ENCODE measurements around the gene FNIP1. TPM values are rescaled to one million over a fixed set of nuclear protein-coding genes. Genes with fewer than 3 reads are reported as not detected.
"Not testable (repeated sequence)": the region's sequence is repeated elsewhere in the genome, so short reads cannot be mapped to it uniquely, and the experiment has no call there.

FNIP1 gene
- total RNA-seq, 1 donor from 2014 or later, result 28.5 TPM

DNA sequence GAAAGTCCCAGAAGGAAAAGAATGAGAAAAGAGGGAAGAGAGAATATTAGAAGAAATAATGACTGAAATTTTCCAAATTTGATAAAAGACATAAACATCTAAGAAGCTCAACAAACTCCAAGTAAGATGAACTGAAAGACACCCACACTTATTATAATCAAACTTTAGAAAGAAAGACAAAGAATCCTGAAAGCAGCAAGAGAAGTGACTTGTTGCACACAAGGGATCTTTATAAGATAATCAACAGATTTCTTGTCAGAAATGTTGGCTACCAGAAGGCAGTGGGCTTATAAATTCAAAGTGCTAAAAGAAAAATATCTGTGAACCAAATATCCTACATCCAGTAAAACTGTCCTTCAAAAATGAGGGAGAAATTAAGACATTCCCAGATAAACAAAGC, 49.0 kb upstream of the FNIP1 start:
- Histone ChIP-seq H3K9me3 (ENCODE audit: insufficient read depth, low read depth, low read length) (peaks cover 3% of the 10 kb centered on the region), H3K79me2 (ENCODE audit: insufficient read depth, low read length) (no peaks in the 10 kb centered on the region), H4K20me1 (ENCODE audit: insufficient read depth, low read length) (no peaks in the 10 kb centered on the region), H3K9ac (ENCODE audit: low read length) (no peak overlapping the region), H2AFZ (ENCODE audit: low read depth, low read length) (no peak overlapping the region), H3K4me3 (ENCODE audit: insufficient read depth, low read depth, low read length) (no peak overlapping the region), H3K4me1 (ENCODE audit: insufficient read depth, low read length) (no peaks in the 10 kb centered on the region), H3K27me3 (ENCODE audit: insufficient read depth, low read length) (no peaks in the 10 kb centered on the region), H3K36me3 (ENCODE audit: insufficient read depth, low read length) (no peaks in the 10 kb centered on the region), H3K27ac (ENCODE audit: low read depth, low read length) (no peak overlapping the region), H3K4me2 (ENCODE audit: low read length) (no peak overlapping the region)
- Mint-ChIP-seq H3K9me3 (ENCODE audit: unreplicated experiment) (peaks cover 40% of the 10 kb centered on the region), H3K27me3 (ENCODE audit: low read depth, unreplicated experiment) (no peaks in the 10 kb centered on the region), H3K4me3 (ENCODE audit: unreplicated experiment) (no peak overlapping the region), H3K27ac (ENCODE audit: unreplicated experiment) (no peak overlapping the region), H3K36me3 (ENCODE audit: low read depth, unreplicated experiment) (no peaks in the 10 kb centered on the region), H3K4me1 (ENCODE audit: low read depth, unreplicated experiment) (no peaks in the 10 kb centered on the region)
- TF ChIP-seq EZH2 (IDR thresholded peaks at IDR 0.05; ENCODE audit: insufficient read depth, low read length) (no peak), CTCF (IDR thresholded peaks at IDR 0.05; ENCODE audit: insufficient read depth, low read depth, low read length) (no peak)
- DNase-seq (ENCODE audit: low read depth) (no peak), FAIRE-seq (no peak)

- H3K27ac Mint-ChIP-seq (ENCODE audit: unreplicated experiment); H3K9ac ChIP-seq (ENCODE audit: low read length); H2AFZ ChIP-seq (ENCODE audit: low read depth, low read length); H3K4me3 ChIP-seq (ENCODE audit: insufficient read depth, low read depth, low read length); DNase-seq (ENCODE audit: low read depth); H3K79me2 ChIP-seq (ENCODE audit: insufficient read depth, low read length); H3K27ac ChIP-seq (ENCODE audit: low read depth, low read length); H3K4me1 ChIP-seq (ENCODE audit: insufficient read depth, low read length); H3K4me3 Mint-ChIP-seq (ENCODE audit: unreplicated experiment); H3K36me3 Mint-ChIP-seq (ENCODE audit: low read depth, unreplicated experiment); H3K27me3 ChIP-seq (ENCODE audit: insufficient read depth, low read length); H3K27me3 Mint-ChIP-seq (ENCODE audit: low read depth, unreplicated experiment); H3K9me3 ChIP-seq (ENCODE audit: insufficient read depth, low read depth, low read length); H4K20me1 ChIP-seq (ENCODE audit: insufficient read depth, low read length); H3K4me2 ChIP-seq (ENCODE audit: low read length); H3K36me3 ChIP-seq (ENCODE audit: insufficient read depth, low read length); FAIRE-seq; H3K4me1 Mint-ChIP-seq (ENCODE audit: low read depth, unreplicated experiment): not testable (repeated sequence)
- peaks cover 33% of the 10 kb centered on the region for H3K9me3 Mint-ChIP-seq (ENCODE audit: unreplicated experiment)
Observed at GRCh38 chr5:131842971-131843370, 46.2 kb upstream of the FNIP1 start.

DNA sequence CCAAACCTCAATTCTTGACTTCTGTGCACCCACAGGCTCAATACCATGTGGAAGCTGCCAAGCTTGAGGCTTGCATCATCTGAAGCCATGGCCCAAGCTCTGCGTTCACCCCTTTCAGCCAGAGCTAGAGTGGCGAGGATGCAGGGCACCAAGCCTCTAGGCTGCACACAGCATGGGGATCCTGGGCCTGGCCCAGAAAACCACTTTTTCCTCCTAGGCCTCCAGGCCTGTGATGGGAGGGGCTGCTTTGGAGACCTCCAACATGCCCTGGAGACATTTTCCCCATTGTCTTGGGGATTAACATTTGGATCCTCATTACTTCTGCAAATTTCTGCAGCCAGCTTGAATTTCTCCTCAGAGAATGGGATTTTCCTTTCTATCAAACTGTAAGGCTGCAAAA, 35.9 kb upstream of the FNIP1 start:
- H3K4me2 ChIP-seq (ENCODE audit: low read length), result not testable (repeated sequence)

More for the DNA sequence above, 35.9 kb upstream of the FNIP1 start:
- not testable (repeated sequence) for H3K4me3 Mint-ChIP-seq (ENCODE audit: unreplicated experiment); H4K20me1 ChIP-seq (ENCODE audit: insufficient read depth, low read length); H3K36me3 Mint-ChIP-seq (ENCODE audit: low read depth, unreplicated experiment); H3K4me3 ChIP-seq (ENCODE audit: insufficient read depth, low read depth, low read length); H3K9ac ChIP-seq (ENCODE audit: low read length); FAIRE-seq; H2AFZ ChIP-seq (ENCODE audit: low read depth, low read length); H3K36me3 ChIP-seq (ENCODE audit: insufficient read depth, low read length); H3K27ac ChIP-seq (ENCODE audit: low read depth, low read length); H3K9me3 ChIP-seq (ENCODE audit: insufficient read depth, low read depth, low read length); H3K79me2 ChIP-seq (ENCODE audit: insufficient read depth, low read length); H3K27ac Mint-ChIP-seq (ENCODE audit: unreplicated experiment); DNase-seq (ENCODE audit: low read depth); H3K4me1 ChIP-seq (ENCODE audit: insufficient read depth, low read length); H3K4me1 Mint-ChIP-seq (ENCODE audit: low read depth, unreplicated experiment); H3K9me3 Mint-ChIP-seq (ENCODE audit: unreplicated experiment); H3K27me3 Mint-ChIP-seq (ENCODE audit: low read depth, unreplicated experiment); H3K27me3 ChIP-seq (ENCODE audit: insufficient read depth, low read length)

All from astrocyte (in vitro differentiated cells and primary cell).